HG02623 (cell line): Measurements from ENCODE around the gene FRMD5.

Source experiments
- ATAC-seq: cut with Tn5 transposase; IDR thresholded peaks from one replicate; pipeline ENCODE4 v1.9.1; 2021; ENCODE audit warnings: moderate library complexity; ENCODE audit not compliant: unreplicated experiment

The FRMD5 gene

GRCh38 chr15:44163370-44163769 is 31.7 kb downstream of the FRMD5 start:
- no peak for ATAC-seq

DNA sequence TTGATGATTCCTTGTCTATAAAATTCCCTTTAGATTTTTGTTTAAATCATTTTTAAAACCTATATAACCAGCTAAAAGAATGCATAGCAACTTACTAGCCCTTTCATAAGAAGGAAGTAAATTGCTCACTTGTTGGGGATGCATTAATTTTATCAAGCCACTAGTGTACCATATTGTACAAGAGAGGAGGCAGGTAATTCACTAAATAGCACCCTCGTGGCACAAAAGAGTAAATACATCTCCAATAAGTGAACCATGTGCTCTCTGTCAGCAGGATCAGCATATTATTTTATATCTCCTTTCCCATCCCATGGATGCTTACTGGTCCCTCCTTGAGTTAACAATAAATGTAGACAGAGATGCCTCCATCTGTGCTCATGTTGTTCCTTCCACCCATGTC is 34.3 kb downstream of the FRMD5 start:
- ATAC-seq = no peak

- no peak for ATAC-seq
These were observed 35.6 kb downstream of the FRMD5 start for GRCh38 chr15:44159492-44159891.

- no peak for ATAC-seq
These were observed 37.0 kb downstream of the FRMD5 start for GRCh38 chr15:44158111-44158510.

- no peak for ATAC-seq
These were observed 37.4 kb downstream of the FRMD5 start for GRCh38 chr15:44157679-44158078.

DNA sequence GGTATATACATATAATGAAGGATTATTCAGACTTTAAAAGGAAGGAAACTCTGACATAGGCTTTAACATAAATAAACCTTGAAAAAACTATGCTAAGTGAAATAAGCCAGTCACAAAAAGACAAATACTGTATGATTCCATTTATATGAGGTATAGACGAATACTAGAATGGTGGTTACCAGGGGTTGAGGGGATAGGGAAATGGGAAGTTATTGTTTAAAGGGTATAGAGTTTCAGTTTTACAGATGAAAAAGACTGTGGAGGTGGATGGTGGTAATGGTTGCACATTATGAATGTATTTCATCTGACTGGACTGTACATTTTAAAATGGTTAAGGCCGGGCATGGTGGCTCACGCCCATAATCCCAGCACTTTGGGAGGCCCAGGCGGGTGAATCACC is 41.7 kb downstream of the FRMD5 start:
- ATAC-seq = no peak

- no peak for ATAC-seq
These were observed 45.8 kb downstream of the FRMD5 start for GRCh38 chr15:44149224-44149623.

- ATAC-seq = no peak
These were observed 46.5 kb downstream of the FRMD5 start for GRCh38 chr15:44148580-44148979.

GRCh38 chr15:44147636-44148035 is 47.4 kb downstream of the FRMD5 start:
- no peak for ATAC-seq

- ATAC-seq = no peak
These were observed 49.6 kb downstream of the FRMD5 start for GRCh38 chr15:44145495-44145894.

DNA sequence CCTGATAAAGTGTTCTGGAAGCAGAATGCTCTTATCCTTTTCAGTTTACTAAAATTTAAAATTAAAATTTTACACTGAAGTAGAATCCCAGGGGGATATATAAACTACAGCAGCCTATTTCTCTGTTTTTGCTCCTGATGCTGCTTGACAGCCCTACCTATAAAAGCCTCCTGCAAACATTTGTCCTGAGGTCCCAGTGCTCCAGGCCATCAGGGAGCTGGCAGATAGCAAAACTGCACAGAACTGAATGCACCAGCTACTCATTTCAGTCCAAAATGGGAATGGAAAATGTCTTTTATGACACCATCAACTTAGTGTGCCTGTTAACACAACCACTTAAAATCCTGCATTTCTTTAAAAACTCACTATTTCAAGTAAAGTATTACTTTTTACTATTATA is 50.1 kb downstream of the FRMD5 start:
- ATAC-seq = no peak

DNA sequence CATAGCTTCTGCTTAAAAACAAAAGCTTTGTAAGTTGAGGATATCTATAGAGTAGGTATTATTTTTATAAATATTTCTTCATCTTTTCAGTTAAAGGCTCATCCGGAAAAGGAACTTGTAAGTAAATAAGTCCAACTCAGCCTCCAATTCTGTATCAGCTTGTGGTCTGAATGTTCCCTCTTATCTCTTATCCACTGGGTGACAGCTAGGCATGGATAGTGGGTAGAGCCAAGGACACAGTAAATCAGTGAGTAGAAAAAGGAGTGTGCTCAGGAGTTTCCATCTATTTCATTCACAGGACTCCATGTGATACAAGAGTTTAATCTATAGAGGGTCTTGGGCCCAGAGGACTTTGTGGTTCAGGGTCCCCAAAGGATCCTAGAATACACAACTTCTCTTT is 50.9 kb downstream of the FRMD5 start:
- no peak for ATAC-seq

GRCh38 chr15:44137750-44138149 is 57.3 kb downstream of the FRMD5 start:
- no peak for ATAC-seq

GRCh38 chr15:44136991-44137477 is 58.0 kb downstream of the FRMD5 start:
- ATAC-seq = no peak

GRCh38 chr15:44132057-44132456 is 63.0 kb downstream of the FRMD5 start:
- no peak for ATAC-seq

GRCh38 chr15:44130778-44131177 is 64.3 kb downstream of the FRMD5 start:
- ATAC-seq = no peak

GRCh38 chr15:44129911-44130310 is 65.2 kb downstream of the FRMD5 start:
- no peak for ATAC-seq

DNA sequence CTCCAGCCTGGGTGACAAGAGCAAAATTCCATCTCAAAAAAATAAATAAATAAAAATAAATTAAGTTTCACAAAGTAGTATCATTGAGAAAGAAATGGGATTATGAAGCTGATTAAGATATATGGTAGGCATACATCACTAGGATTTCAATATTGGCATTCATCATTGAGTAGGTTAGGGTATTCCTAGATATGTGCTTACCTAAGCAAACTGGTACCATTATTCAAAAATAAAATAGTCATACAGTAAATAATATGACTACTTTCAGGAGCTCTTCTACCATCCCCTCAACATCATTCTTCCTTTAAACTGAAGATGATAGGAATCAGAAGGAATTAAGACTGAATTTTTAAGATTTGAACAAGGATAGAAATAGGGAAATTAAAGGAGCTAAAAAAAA is 66.6 kb downstream of the FRMD5 start:
- ATAC-seq = no peak

GRCh38 chr15:44125879-44126278 is 69.2 kb downstream of the FRMD5 start:
- ATAC-seq = no peak

GRCh38 chr15:44102675-44103254 is 92.3 kb downstream of the FRMD5 start:
- no peak for ATAC-seq

GRCh38 chr15:44101944-44102343 is 93.1 kb downstream of the FRMD5 start:
- no peak for ATAC-seq

DNA sequence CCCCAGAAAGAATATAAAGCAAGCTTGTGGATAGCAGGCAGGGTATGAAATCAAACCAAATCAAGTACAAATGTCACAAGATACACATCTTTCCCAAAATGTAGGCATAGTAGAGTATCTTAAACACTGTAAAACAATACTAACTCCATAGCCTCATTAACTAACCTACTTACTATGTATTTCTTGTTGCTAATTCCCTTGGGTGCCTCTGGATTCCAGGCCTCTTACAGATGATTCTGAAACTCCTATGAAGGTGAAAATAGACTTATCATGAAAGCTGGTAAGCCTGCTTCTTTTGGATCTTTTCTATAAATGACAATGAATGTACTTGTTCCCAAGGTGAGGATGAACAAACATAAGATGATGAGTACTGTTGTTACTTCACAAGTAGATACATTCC is 93.8 kb downstream of the FRMD5 start:
- no peak for ATAC-seq

GRCh38 chr15:44099671-44100070 is 95.4 kb downstream of the FRMD5 start:
- no peak for ATAC-seq
